ENCODE measurements around the gene DCDC2C.

DCDC2C gene

GRCh38 chr2:3759331-3759730 lies 56.0 kb downstream of the DCDC2C start:
- intact Hi-C loops (cut with DNase I; ENCODE audit: low total_unique reads): no loop called here
- no peaks in the 10 kb centered on the region for H3K36me3 ChIP-seq
- H3K27ac ChIP-seq: no peak overlapping the region
- no peaks in the 10 kb centered on the region for H3K27me3 ChIP-seq
- TF ChIP-seq CTCF (IDR thresholded peaks at IDR 0.05): no peak
- no peak overlapping the region for H3K4me3 ChIP-seq
- DNase-seq: no peak
- no peaks in the 10 kb centered on the region for H3K4me1 ChIP-seq
- no peaks in the 10 kb centered on the region for H3K9me3 ChIP-seq

- intact Hi-C loops (cut with DNase I; ENCODE audit: low total_unique reads): loop anchor here (5.0 kb wide), 1 partner anchor 1563 kb away; no protein-coding TSS in a partner anchor
- no peak for TF ChIP-seq CTCF (IDR thresholded peaks at IDR 0.05)
- Histone ChIP-seq H3K27ac (no peak overlapping the region), H3K4me3 (no peak overlapping the region), H3K9me3 (no peaks in the 10 kb centered on the region), H3K4me1 (no peaks in the 10 kb centered on the region), H3K27me3 (no peaks in the 10 kb centered on the region), H3K36me3 (no peaks in the 10 kb centered on the region)
- DNase-seq: no peak
Measured at GRCh38 chr2:3759761-3760160, 56.4 kb downstream of the DCDC2C start.

- no peaks in the 10 kb centered on the region for H3K36me3 ChIP-seq
- no peaks in the 10 kb centered on the region for H3K27me3 ChIP-seq
- H3K9me3 ChIP-seq: no peaks in the 10 kb centered on the region
- H3K4me1 ChIP-seq: no peaks in the 10 kb centered on the region
- H3K4me3 ChIP-seq: no peak overlapping the region
- H3K27ac ChIP-seq: no peak overlapping the region
- TF ChIP-seq CTCF (IDR thresholded peaks at IDR 0.05): no peak
- no peak for DNase-seq
- intact Hi-C loops (cut with DNase I; ENCODE audit: low total_unique reads): loop anchor here (5.0 kb wide), 1 partner anchor 1561 kb away; no protein-coding TSS in a partner anchor
Measured at GRCh38 chr2:3761272-3761671, 57.9 kb downstream of the DCDC2C start.

- Histone ChIP-seq H3K4me3 (no peak overlapping the region), H3K27ac (no peak overlapping the region), H3K4me1 (no peaks in the 10 kb centered on the region), H3K9me3 (no peaks in the 10 kb centered on the region), H3K27me3 (no peaks in the 10 kb centered on the region), H3K36me3 (no peaks in the 10 kb centered on the region)
- intact Hi-C loops (cut with DNase I; ENCODE audit: low total_unique reads): loop anchor here (5.0 kb wide), 1 partner anchor 1559 kb away; no protein-coding TSS in a partner anchor
- TF ChIP-seq CTCF (IDR thresholded peaks at IDR 0.05): no peak
- DNase-seq: no peak
Measured at GRCh38 chr2:3762771-3763447, 59.5 kb downstream of the DCDC2C start.

GRCh38 chr2:3766824-3767223 lies 63.4 kb downstream of the DCDC2C start:
- intact Hi-C loops (cut with DNase I; ENCODE audit: low total_unique reads): no loop called here
- TF ChIP-seq CTCF (IDR thresholded peaks at IDR 0.05): no peak
- H3K27me3 ChIP-seq: no peaks in the 10 kb centered on the region
- H3K36me3 ChIP-seq: no peaks in the 10 kb centered on the region
- H3K4me3 ChIP-seq: no peak overlapping the region
- H3K27ac ChIP-seq: no peak overlapping the region
- no peaks in the 10 kb centered on the region for H3K4me1 ChIP-seq
- no peaks in the 10 kb centered on the region for H3K9me3 ChIP-seq
- no peak for DNase-seq

Data from tibial artery (tissue), 4 donors.